Measurements from ENCODE around the gene HIGD1B. TPM values are rescaled to one million over a fixed set of nuclear protein-coding genes. Genes with fewer than 3 reads are reported as not detected.

HIGD1B gene

GRCh38 chr17:44899074-44899782 lies 51.5 kb downstream of the HIGD1B start, which contains the start of gene EFTUD2:
Gene EFTUD2, minus strand, starts transcription at chr17:44899445. Its CDS starts 4,924 bp downstream, at chr17:44894521.
- peak within 1 kb of the TSS; percentile 37 to 67 for H3K18ac ChIP-seq (ENCODE audit: low read depth in 1 of 2, low read length in 2 of 2)
- peak within 1 kb of the TSS; percentile 99 for H2BK5ac ChIP-seq (ENCODE audit: low read depth, low read length, poor library complexity, severe bottlenecking)
- peak within 1 kb of the TSS in 1 of 2 experiments; percentile 73 for H3K14ac ChIP-seq (ENCODE audit: low read length in 2 of 2)
- H2BK15ac ChIP-seq (ENCODE audit: low read depth, poor library complexity, severe bottlenecking): peak within 1 kb of the TSS; percentile 64
- H3K4me2 ChIP-seq (ENCODE audit: low read length, poor library complexity, severe bottlenecking): peak within 1 kb of the TSS; percentile 77
- H3K27ac ChIP-seq (ENCODE audit: low read length, poor library complexity, severe bottlenecking): peak within 1 kb of the TSS; percentile 93
- peaks cover 9% of the 10 kb centered on the region for H3K79me1 ChIP-seq (replicated peaks; ENCODE audit: low read length, poor library complexity, severe bottlenecking)
- H4K8ac ChIP-seq (ENCODE audit: low read length): peak within 1 kb of the TSS; percentile 88
- H3K4ac ChIP-seq (ENCODE audit: low read depth in 1 of 2, low read length in 2 of 2): peak within 1 kb of the TSS in 1 of 2 experiments; percentile 60
- H3K27me3 ChIP-seq (ENCODE audit: control insufficient read depth in 1 of 2, insufficient read depth in 1 of 2, low read length in 2 of 2): no peaks in the 10 kb centered on the region
- peaks cover 28% of the 10 kb centered on the region for H3K4me1 ChIP-seq (ENCODE audit: control insufficient read depth, insufficient read depth, low read depth, low read length)
- peaks cover 3 to 14% of the 10 kb centered on the region in 2 experiments for H3K36me3 ChIP-seq (ENCODE audit: control insufficient read depth in 1 of 2, insufficient read depth in 2 of 2, low read depth in 1 of 2, low read length in 2 of 2)
- no peaks in the 10 kb centered on the region for H3K9me3 ChIP-seq (ENCODE audit: control insufficient read depth, low read length)
- peak within 1 kb of the TSS; percentile 80 to 94 for H3K4me3 ChIP-seq (ENCODE audit: insufficient read depth in 1 of 2, low read depth in 1 of 2, low read length in 2 of 2)
- peak; percentile 92 for DNase-seq
- H2BK120ac ChIP-seq (ENCODE audit: low read depth, low read length): peak within 1 kb of the TSS; percentile 6
- H3K23ac ChIP-seq (ENCODE audit: low read length in 2 of 2): peak within 1 kb of the TSS; percentile 43 to 53
- under 1% methylated on average over 54 of the region's 54 CpGs for WGBS
- H2AK5ac ChIP-seq (ENCODE audit: low read length, severe bottlenecking): no peak within 1 kb of the TSS
- H4K91ac ChIP-seq (ENCODE audit: low read length): peak within 1 kb of the TSS; percentile 77
- peak within 1 kb of the TSS; percentile 32 for H2AFZ ChIP-seq (ENCODE audit: low read depth, low read length)
- H2BK12ac ChIP-seq (ENCODE audit: low read length in 2 of 2): no peak within 1 kb of the TSS
- peak within 1 kb of the TSS; percentile 98 for H3K9ac ChIP-seq (ENCODE audit: low read length)

Small RNA genes lying within 50 kb of the gene (small RNA-seq; reads per million reads assigned to genes)
- gene RN7SL405P (ENCODE audit: low read depth): not detected

Data from mesenchymal stem cell (in vitro differentiated cells and primary cell).